H1 (cell line): Measurements from ENCODE around the gene ETV7. TPM values are rescaled to one million over a fixed set of nuclear protein-coding genes. Genes with fewer than 3 reads are reported as not detected.

ENCODE experiments used
- CTCF ChIA-PET: fragments of 300-600 bp; sonication (Branson Sonifier 250); formaldehyde crosslinking; loops from one replicate; lab custom pipeline; 2021; ENCODE audit not compliant: partially characterized antibody; lab: Charles Lee
- POLR2A ChIA-PET: fragments of 300-600 bp; sonication (Branson Sonifier 250); formaldehyde crosslinking; loops from one replicate; lab custom pipeline; 2021; ENCODE audit warnings: inconsistent platforms; ENCODE audit not compliant: partially characterized antibody; lab: Charles Lee
- DNase-seq, 2 experiments: peaks; one replicate each; pipeline versions ENCODE4 v3.0.0 to v3.0.0-alpha.2; 2010 to 2022; ENCODE audit warnings: low spot score in 2 of 2, low read depth in 1 of 2, mixed read lengths in 1 of 2
- FAIRE-seq: peaks from 2 replicates; lab custom pipeline; 2011; peaks lifted over from hg19 to GRCh38; lab: Jason Lieb, UNC
- H2AFZ ChIP-seq: 2 replicates; pipeline ENCODE4 v1.8.1; 2012; ENCODE audit warnings: low read length, inconsistent platforms
- H2AK5ac ChIP-seq: 2 replicates; pipeline ENCODE4 v1.6.1; 2013; ENCODE audit warnings: low read depth, low read length
- H2BK120ac ChIP-seq: replicated peaks from 2 replicates; pipeline ENCODE3; 2013; ENCODE audit warnings: low read depth, low read length, inconsistent platforms
- H2BK12ac ChIP-seq: 2 replicates; pipeline ENCODE4 v1.6.1; 2013; ENCODE audit warnings: low read depth, low read length
- H2BK15ac ChIP-seq: 2 replicates; pipeline ENCODE4 v1.6.1; 2013; ENCODE audit warnings: low read length
- H2BK20ac ChIP-seq: 2 replicates; pipeline ENCODE4 v1.6.1; 2013; ENCODE audit warnings: low read length
- H2BK5ac ChIP-seq: 2 replicates; pipeline ENCODE4 v1.6.1; 2013; ENCODE audit warnings: low read depth, low read length
- H3K14ac ChIP-seq: 2 replicates; pipeline ENCODE4 v1.6.1; 2013; ENCODE audit warnings: inconsistent platforms; ENCODE audit not compliant: insufficient read length
- H3K18ac ChIP-seq: 2 replicates; pipeline ENCODE4 v1.6.1; 2013; ENCODE audit warnings: low read length; ENCODE audit errors: extremely low read depth
- H3K23ac ChIP-seq: 2 replicates; pipeline ENCODE4 v1.6.1; 2013; ENCODE audit warnings: inconsistent platforms; ENCODE audit not compliant: insufficient read length
- H3K23me2 ChIP-seq: 2 replicates; pipeline ENCODE4 v1.6.1; 2013; ENCODE audit warnings: low read depth, low read length
- H3K27ac ChIP-seq: 2 replicates; pipeline ENCODE4 v1.6.1; 2011; ENCODE audit warnings: low read depth, low read length, inconsistent platforms
- H3K27me3 ChIP-seq, 4 experiments: replicated peaks in 1 of 4; 1 replicate in 1 of 4; 2 replicates in 3 of 4; pipeline versions ENCODE4 v1.6.1 to v1.8.1; 2011 to 2013; ENCODE audit warnings: low read length in 3 of 4, mild to moderate bottlenecking in 3 of 4, inconsistent platforms in 2 of 4, mixed read lengths in 2 of 4, moderate library complexity in 1 of 4; ENCODE audit not compliant: control insufficient read depth in 3 of 4, insufficient read depth in 3 of 4; ENCODE audit errors: extremely low read depth in 1 of 4
- H3K36me3 ChIP-seq, 4 experiments: 2 replicates each; pipeline versions ENCODE4 v1.6.1 to v1.8.1; 2011 to 2013; ENCODE audit warnings: mild to moderate bottlenecking in 4 of 4, low read length in 3 of 4, moderate library complexity in 2 of 4, control low read depth in 1 of 4, inconsistent platforms in 1 of 4; ENCODE audit not compliant: insufficient read depth in 4 of 4, control insufficient read depth in 2 of 4
- H3K4ac ChIP-seq: replicated peaks from 2 replicates; pipeline ENCODE3; 2013; ENCODE audit warnings: low read length, low read depth, mixed read lengths, inconsistent platforms; ENCODE audit not compliant: insufficient read length
- H3K4me1 ChIP-seq, 4 experiments: replicated peaks in 1 of 4; 1 replicate in 1 of 4; 2 replicates in 3 of 4; pipeline versions ENCODE4 v1.6.1 to v1.8.1; 2011 to 2013; ENCODE audit warnings: low read length in 3 of 4, inconsistent platforms in 2 of 4, mixed read lengths in 1 of 4; ENCODE audit not compliant: insufficient read depth in 4 of 4, control insufficient read depth in 3 of 4
- H3K4me2 ChIP-seq, 2 experiments: 2 replicates each; pipeline versions ENCODE4 v1.6.1 to v1.8.1; 2011 to 2013; ENCODE audit warnings: low read depth in 2 of 2, low read length in 2 of 2, control low read depth in 1 of 2, inconsistent platforms in 1 of 2, mild to moderate bottlenecking in 1 of 2; ENCODE audit not compliant: insufficient read depth in 1 of 2
- H3K4me3 ChIP-seq, 4 experiments: fragments of 200-600, 300-600 bp in 1 of 4; sonication (generic), shearing (Covaris generic), sonication (Bioruptor Twin) in 1 of 4; 2 replicates each; pipeline versions ENCODE4 v1.5.1 to v1.8.1; 2011 to 2016; ENCODE audit warnings: low read length in 4 of 4, low read depth in 3 of 4, control low read depth in 2 of 4, inconsistent platforms in 2 of 4, mild to moderate bottlenecking in 2 of 4, mixed read lengths in 1 of 4, moderate library complexity in 1 of 4; ENCODE audit not compliant: insufficient read depth in 2 of 4; ENCODE audit errors: extremely low read depth in 1 of 4
- H3K56ac ChIP-seq: replicated peaks from 2 replicates; pipeline ENCODE3; 2013; ENCODE audit warnings: low read depth, mild to moderate bottlenecking, mixed read lengths, low read length, inconsistent platforms; ENCODE audit not compliant: insufficient read length
- H3K79me1 ChIP-seq: 2 replicates; pipeline ENCODE4 v1.6.1; 2013; ENCODE audit warnings: low read depth, low read length, control low read depth
- H3K79me2 ChIP-seq, 2 experiments: 2 replicates each; pipeline versions ENCODE4 v1.6.1 to v1.8.1; 2012 to 2013; ENCODE audit warnings: low read length in 2 of 2, mild to moderate bottlenecking in 2 of 2, inconsistent platforms in 1 of 2; ENCODE audit not compliant: insufficient read depth in 2 of 2, control insufficient read depth in 1 of 2
- H3K9ac ChIP-seq, 4 experiments: replicated peaks in 1 of 4; 1 replicate in 1 of 4; 2 replicates in 3 of 4; pipeline versions ENCODE4 v1.6.1 to v1.8.1; 2011 to 2013; ENCODE audit warnings: low read depth in 3 of 4, low read length in 3 of 4, control low read depth in 2 of 4, mild to moderate bottlenecking in 2 of 4, moderate library complexity in 2 of 4, inconsistent platforms in 1 of 4; ENCODE audit errors: extremely low read depth in 1 of 4
- H3K9me3 ChIP-seq, 2 experiments: 2 replicates each; pipeline versions ENCODE4 v1.6.1 to v1.8.1; 2012 to 2013; ENCODE audit warnings: mild to moderate bottlenecking in 2 of 2, moderate library complexity in 2 of 2, control low read depth in 1 of 2, inconsistent platforms in 1 of 2, low read depth in 1 of 2, low read length in 1 of 2, mixed read lengths in 1 of 2; ENCODE audit not compliant: insufficient read depth in 2 of 2
- H4K20me1 ChIP-seq, 2 experiments: replicated peaks in 1 of 2; 2 replicates each; pipeline versions ENCODE3 to v1.8.1; 2011 to 2013; ENCODE audit warnings: inconsistent platforms in 2 of 2, low read length in 2 of 2, mild to moderate bottlenecking in 1 of 2; ENCODE audit not compliant: insufficient read depth in 2 of 2, control insufficient read depth in 1 of 2
- H4K5ac ChIP-seq: 2 replicates; pipeline ENCODE4 v1.6.1; 2013; ENCODE audit warnings: low read length, low read depth, mixed read lengths, inconsistent platforms; ENCODE audit not compliant: insufficient read length
- H4K8ac ChIP-seq: 2 replicates; pipeline ENCODE4 v1.8.0; 2013; ENCODE audit warnings: mild to moderate bottlenecking, moderate library complexity, low read length, inconsistent platforms; ENCODE audit not compliant: insufficient read depth; ENCODE audit errors: extremely low read depth
- H4K91ac ChIP-seq: replicated peaks from 2 replicates; pipeline ENCODE3; 2013; ENCODE audit warnings: low read length, mixed read lengths, inconsistent platforms; ENCODE audit not compliant: insufficient read length
- CEBPB ChIP-seq: IDR thresholded peaks from 2 replicates; pipeline ENCODE4 v1.6.1; 2012; ENCODE audit warnings: low read depth, low read length
- GABPA ChIP-seq: IDR thresholded peaks from 2 replicates; pipeline ENCODE4 v1.6.1; 2011; ENCODE audit warnings: mild to moderate bottlenecking, low read length, moderate library complexity, borderline replicate concordance; ENCODE audit not compliant: insufficient read depth
- KDM1A ChIP-seq: fragments of 200-600, 300-600 bp; sonication (generic); IDR thresholded peaks from 2 replicates; pipeline ENCODE4 v1.7.1; 2016; ENCODE audit warnings: mild to moderate bottlenecking, low read length, borderline replicate concordance
- RBBP5 ChIP-seq: IDR thresholded peaks from 2 replicates; pipeline ENCODE4 v1.7.1; 2012; ENCODE audit warnings: low read depth, mild to moderate bottlenecking, inconsistent platforms, low read length, moderate library complexity, borderline replicate concordance
- SIN3A ChIP-seq, 2 experiments: IDR thresholded peaks in 1 of 2; conservative IDR thresholded peaks in 1 of 2; 2 replicates each; pipeline ENCODE4 v1.6.1; 2011 to 2012; ENCODE audit warnings: low read length in 2 of 2, improper control_type of control experiment in 1 of 2, low read depth in 1 of 2, mild to moderate bottlenecking in 1 of 2
- SP2 ChIP-seq: IDR thresholded peaks from 2 replicates; pipeline ENCODE4 v1.6.1; 2012; ENCODE audit warnings: mild to moderate bottlenecking, low read length, inconsistent platforms
- TBP ChIP-seq: IDR thresholded peaks from 2 replicates; pipeline ENCODE4 v1.6.1; 2011; ENCODE audit warnings: low read depth, low read length, improper control_type of control experiment
- YY1 ChIP-seq: IDR thresholded peaks from 2 replicates; pipeline ENCODE4 v1.6.1; 2011; ENCODE audit warnings: low read depth, mild to moderate bottlenecking, low read length
- WGBS, 2 experiments: shearing (Covaris generic) in 1 of 2; methylation state at CpG; one replicate each; pipeline versions ENCODE4 v1.1.6 to v1.1.7; 2013 to 2015; ENCODE audit warnings: low lambda C conversion rate in 2 of 2, mixed read lengths in 2 of 2, inconsistent platforms in 1 of 2, low coverage in 1 of 2, missing lambda C conversion rate in 1 of 2; ENCODE audit not compliant: insufficient replicate concordance in 2 of 2, insufficient coverage in 1 of 2, insufficient read length in 1 of 2; ENCODE audit errors: extremely low coverage in 1 of 2, missing lambda C conversion rate in 1 of 2; 5-methylcytosine and 5-hydroxymethylcytosine counted together
- polyA plus RNA-seq, 7 experiments: library from polyadenylated mRNA; depleted of rRNA in 3 of 7; stranded (reverse) in 5 of 7; unstranded in 2 of 7; fragments of >200 nt in 5 of 7; fragments of 200-250 nt in 2 of 7; gene quantifications; 1 replicate in 5 of 7; 2 replicates in 1 of 7; 4 replicates in 1 of 7; pipeline versions ENCODE4 v1.2.1 to v1.2.3, GENCODE V29; 2011 to 2013; ENCODE audit warnings: missing spikeins in 2 of 7, mixed read lengths in 2 of 7
- total RNA-seq: library from RNA; stranded (reverse); fragmentation: NEBNext Ultra II Directional; extraction: Animal tissue kit (Norgen Biotek cat#: 25700); gene quantifications from 2 replicates; pipeline ENCODE4 v1.2.1, GENCODE V29; 2021
- TF ChIP-seq, protein P1 (sequence below), 3 experiments: IDR thresholded peaks; 1 replicate in 2 of 3; 2 replicates in 1 of 3; pipeline versions ENCODE4 v1.5.1 to v1.6.1; 2011; ENCODE audit warnings: low read length in 3 of 3, mild to moderate bottlenecking in 3 of 3, inconsistent platforms in 2 of 3, low read depth in 1 of 3, moderate library complexity in 1 of 3; ENCODE audit not compliant: insufficient read depth in 1 of 3; ENCODE audit errors: control extremely low read depth in 1 of 3

The ETV7 gene
- total and polyA plus RNA-seq, 2 of the 8 experiments (the other 6 are each of a cell fraction or from before 2014, with no cell fraction given): 0.54 to 2.4 TPM

DNA sequence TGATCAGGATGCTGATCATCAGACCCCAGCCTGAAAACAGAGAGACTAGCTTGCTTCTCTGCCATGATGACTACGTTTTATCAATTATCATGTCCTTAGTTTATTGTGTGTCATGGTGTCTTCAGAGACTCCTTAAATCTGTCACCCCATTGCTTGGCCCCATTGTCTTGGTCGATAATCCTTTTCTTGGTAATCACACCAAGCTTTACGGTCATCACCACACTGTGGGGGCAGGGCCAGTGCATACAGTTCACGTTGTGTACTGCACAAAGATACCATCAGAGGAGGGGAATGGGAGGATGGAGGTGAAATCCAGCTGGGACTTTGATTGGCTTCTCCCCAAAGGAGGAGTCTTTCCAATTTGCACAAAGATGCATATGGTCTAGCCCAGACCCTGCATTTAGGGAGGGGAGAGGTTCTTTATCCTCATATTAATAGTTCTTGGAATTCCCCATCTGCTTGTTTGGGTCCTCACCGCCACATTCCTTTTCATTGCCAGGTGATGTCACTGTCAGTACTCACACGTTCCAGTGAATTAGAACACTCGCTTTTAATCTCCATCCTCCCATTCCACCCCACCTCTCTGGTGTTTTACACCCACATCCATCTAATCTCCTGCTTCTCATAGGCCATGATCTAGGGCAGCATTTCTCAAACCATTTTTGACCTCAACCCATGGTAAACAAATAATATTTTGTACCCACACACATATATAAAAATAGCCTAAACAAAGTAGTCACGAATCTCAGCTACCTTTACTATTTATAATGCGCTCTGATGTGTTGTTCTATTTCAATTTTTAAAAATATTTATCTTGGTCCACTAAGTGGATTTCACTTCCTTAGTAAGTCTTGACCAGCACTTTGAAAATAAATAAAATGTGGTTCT lies 5.7 kb downstream of the ETV7 start:
- 84% methylated on average over 9 of the region's 9 CpGs; no CpG with 5 or more reads in 1 of the 2 experiments for WGBS, 2 experiments
- H3K14ac ChIP-seq: no peak overlapping the region
- H3K4me2 ChIP-seq: no peak overlapping the region
- H3K27me3 ChIP-seq: peaks cover 1 to 16% (median 15%) of the 10 kb centered on the region in 4 experiments
- H2BK20ac ChIP-seq: no peak overlapping the region
- FAIRE-seq (no peak), DNase-seq (no peak)
- H3K4ac ChIP-seq: no peak overlapping the region
- H3K79me1 ChIP-seq: no peaks in the 10 kb centered on the region
- H2BK5ac ChIP-seq: no peak overlapping the region
- no peak overlapping the region for H3K9ac ChIP-seq
- ChIA-PET POLR2A (interaction anchor here (0.6 kb wide), 1 partner anchor 229 kb away, joined by 3 read pairs; no protein-coding TSS in a partner anchor), CTCF (interaction anchor here (1.0 to 1.4 kb wide), 2 partner anchors 36 to 277 kb away, joined by 3 to 4 read pairs; no protein-coding TSS in a partner anchor)
- no peak overlapping the region for H2AK5ac ChIP-seq
- H4K91ac ChIP-seq: no peak overlapping the region
- no peak overlapping the region for H2BK120ac ChIP-seq
- H2BK15ac ChIP-seq: no peak overlapping the region
- H3K4me1 ChIP-seq: peaks cover 0 to 8% (median 4%) of the 10 kb centered on the region in 4 experiments; a peak in 5 of 7 replicates
- H3K79me2 ChIP-seq: no peaks in the 10 kb centered on the region
- H3K36me3 ChIP-seq: no peaks in the 10 kb centered on the region
- no peak overlapping the region for H4K8ac ChIP-seq
- H4K20me1 ChIP-seq: no peaks in the 10 kb centered on the region
- H3K4me3 ChIP-seq: no peak overlapping the region
- H3K27ac ChIP-seq: no peak overlapping the region
- no peak overlapping the region for H2BK12ac ChIP-seq
- no peak overlapping the region for H3K56ac ChIP-seq
- H3K23ac ChIP-seq: no peak overlapping the region
- no peak overlapping the region for H2AFZ ChIP-seq
- no peak overlapping the region for H4K5ac ChIP-seq
- peaks cover 4% of the 10 kb centered on the region for H3K23me2 ChIP-seq
- H3K9me3 ChIP-seq: no peaks in the 10 kb centered on the region
- H3K18ac ChIP-seq: no peak overlapping the region
- TF ChIP-seq, protein P1, sequence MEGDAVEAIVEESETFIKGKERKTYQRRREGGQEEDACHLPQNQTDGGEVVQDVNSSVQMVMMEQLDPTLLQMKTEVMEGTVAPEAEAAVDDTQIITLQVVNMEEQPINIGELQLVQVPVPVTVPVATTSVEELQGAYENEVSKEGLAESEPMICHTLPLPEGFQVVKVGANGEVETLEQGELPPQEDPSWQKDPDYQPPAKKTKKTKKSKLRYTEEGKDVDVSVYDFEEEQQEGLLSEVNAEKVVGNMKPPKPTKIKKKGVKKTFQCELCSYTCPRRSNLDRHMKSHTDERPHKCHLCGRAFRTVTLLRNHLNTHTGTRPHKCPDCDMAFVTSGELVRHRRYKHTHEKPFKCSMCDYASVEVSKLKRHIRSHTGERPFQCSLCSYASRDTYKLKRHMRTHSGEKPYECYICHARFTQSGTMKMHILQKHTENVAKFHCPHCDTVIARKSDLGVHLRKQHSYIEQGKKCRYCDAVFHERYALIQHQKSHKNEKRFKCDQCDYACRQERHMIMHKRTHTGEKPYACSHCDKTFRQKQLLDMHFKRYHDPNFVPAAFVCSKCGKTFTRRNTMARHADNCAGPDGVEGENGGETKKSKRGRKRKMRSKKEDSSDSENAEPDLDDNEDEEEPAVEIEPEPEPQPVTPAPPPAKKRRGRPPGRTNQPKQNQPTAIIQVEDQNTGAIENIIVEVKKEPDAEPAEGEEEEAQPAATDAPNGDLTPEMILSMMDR (IDR thresholded peaks at IDR 0.05; ENCODE audit: control extremely low read depth in 1 of 3, insufficient read depth in 1 of 3, low read depth in 1 of 3, low read length in 3 of 3): no peak
- no peak for TF ChIP-seq KDM1A
- TF ChIP-seq TBP: no peak
- no peak for TF ChIP-seq RBBP5
- no peak for TF ChIP-seq CEBPB
- TF ChIP-seq YY1: no peak
- TF ChIP-seq SIN3A (conservative IDR thresholded peaks at IDR 0.05 in 1 of 2, IDR thresholded peaks at IDR 0.05 in 1 of 2; ENCODE audit: low read depth in 1 of 2, low read length in 2 of 2): no peak
- no peak for TF ChIP-seq GABPA
- no peak for TF ChIP-seq SP2
